Naive B cell (primary cell): Measurements from ENCODE around the gene FBXO38. TPM values are rescaled to one million over a fixed set of nuclear protein-coding genes. Genes with fewer than 3 reads are reported as not detected.

Source experiments
- ATAC-seq, 2 donors: fragments of 150-1000 bp; cut with Tn5 transposase; 2 replicates each; pipeline ENCODE4 v1.10.0; 2021; ENCODE audit warnings: low read depth in 2 of 2, mild to moderate bottlenecking in 2 of 2, moderate library complexity in 2 of 2
- DNase-seq: peaks from one replicate; pipeline ENCODE4 v3.0.0; 2022
- H3K27ac Mint-ChIP-seq, 6 donors: one replicate each; pipeline ENCODE4 v1.8.0; 2020 to 2022; ENCODE audit warnings: mild to moderate bottlenecking in 6 of 6, mixed read lengths in 6 of 6, moderate library complexity in 5 of 6, inconsistent platforms in 2 of 6
- H3K27me3 Mint-ChIP-seq, 3 donors: one replicate each; pipeline ENCODE4 v1.8.0; 2021 to 2022; ENCODE audit warnings: mixed read lengths in 3 of 3, mild to moderate bottlenecking in 1 of 3
- H3K36me3 Mint-ChIP-seq, 2 donors: one replicate each; pipeline ENCODE4 v1.8.0; 2020 to 2022; ENCODE audit warnings: mixed read lengths in 2 of 2, inconsistent platforms in 1 of 2, mild to moderate bottlenecking in 1 of 2
- H3K4me1 Mint-ChIP-seq, 3 donors: one replicate each; pipeline ENCODE4 v1.8.0; 2020 to 2022; ENCODE audit warnings: mixed read lengths in 3 of 3, inconsistent platforms in 1 of 3, mild to moderate bottlenecking in 1 of 3, moderate library complexity in 1 of 3
- H3K4me3 Mint-ChIP-seq, 8 donors: one replicate each; pipeline ENCODE4 v1.8.0; 2020 to 2022; ENCODE audit warnings: mild to moderate bottlenecking in 8 of 8, mixed read lengths in 8 of 8, moderate library complexity in 8 of 8, inconsistent platforms in 2 of 8
- H3K9me3 Mint-ChIP-seq, 7 donors: one replicate each; pipeline ENCODE4 v1.8.0; 2020 to 2022; ENCODE audit warnings: mixed read lengths in 7 of 7, mild to moderate bottlenecking in 5 of 7, inconsistent platforms in 2 of 7, moderate library complexity in 1 of 7
- polyA plus RNA-seq, 6 donors: library from polyadenylated mRNA; unstranded; fragments of 300-500 nt; fragmentation: Illumina TruSeq; gene quantifications; one replicate each; pipeline ENCODE4 v1.2.3, GENCODE V29; 2021; ENCODE audit warnings: low read depth in 6 of 6

Gene FBXO38, protein sequence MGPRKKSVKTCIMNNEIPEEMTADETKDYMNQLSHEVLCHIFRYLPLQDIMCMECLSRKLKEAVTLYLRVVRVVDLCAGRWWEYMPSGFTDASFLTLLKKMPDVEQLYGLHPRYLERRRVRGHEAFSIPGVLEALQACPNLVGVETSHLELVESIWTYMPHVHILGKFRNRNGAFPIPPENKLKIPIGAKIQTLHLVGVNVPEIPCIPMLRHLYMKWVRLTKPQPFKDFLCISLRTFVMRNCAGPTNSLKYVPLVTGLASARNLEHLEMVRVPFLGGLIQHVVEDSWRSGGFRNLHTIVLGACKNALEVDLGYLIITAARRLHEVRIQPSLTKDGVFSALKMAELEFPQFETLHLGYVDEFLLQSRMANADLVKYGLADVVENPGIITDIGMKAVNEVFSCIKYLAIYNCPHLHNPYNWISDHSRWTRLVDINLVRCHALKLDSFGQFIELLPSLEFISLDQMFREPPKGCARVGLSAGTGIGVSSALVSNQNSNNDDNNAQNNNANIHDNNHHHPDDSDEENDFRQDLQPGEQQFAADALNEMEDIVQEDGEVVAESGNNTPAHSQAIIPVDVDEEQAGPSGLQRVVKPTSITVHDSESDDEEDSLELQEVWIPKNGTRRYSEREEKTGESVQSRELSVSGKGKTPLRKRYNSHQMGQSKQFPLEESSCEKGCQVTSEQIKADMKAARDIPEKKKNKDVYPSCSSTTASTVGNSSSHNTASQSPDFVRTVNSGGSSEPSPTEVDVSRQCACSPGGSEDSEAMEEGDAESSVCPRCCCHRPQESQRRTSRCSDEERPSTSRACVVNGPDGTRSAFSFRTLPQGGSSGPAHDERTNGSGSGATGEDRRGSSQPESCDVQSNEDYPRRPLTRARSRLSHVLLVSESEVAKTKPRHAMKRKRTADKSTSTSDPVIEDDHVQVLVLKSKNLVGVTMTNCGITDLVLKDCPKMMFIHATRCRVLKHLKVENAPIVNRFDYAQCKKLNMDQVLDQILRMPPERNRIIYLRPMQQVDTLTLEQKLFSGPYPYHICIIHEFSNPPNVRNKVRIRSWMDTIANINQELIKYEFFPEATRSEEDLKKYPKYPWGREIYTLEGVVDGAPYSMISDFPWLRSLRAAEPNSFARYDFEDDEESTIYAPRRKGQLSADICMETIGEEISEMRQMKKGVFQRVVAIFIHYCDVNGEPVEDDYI
- 10 to 100 TPM in 5 of 6 donors, 1 to 10 TPM in 1; 6.6 to 22.8 (median 19.2) TPM for polyA plus RNA-seq

DNA sequence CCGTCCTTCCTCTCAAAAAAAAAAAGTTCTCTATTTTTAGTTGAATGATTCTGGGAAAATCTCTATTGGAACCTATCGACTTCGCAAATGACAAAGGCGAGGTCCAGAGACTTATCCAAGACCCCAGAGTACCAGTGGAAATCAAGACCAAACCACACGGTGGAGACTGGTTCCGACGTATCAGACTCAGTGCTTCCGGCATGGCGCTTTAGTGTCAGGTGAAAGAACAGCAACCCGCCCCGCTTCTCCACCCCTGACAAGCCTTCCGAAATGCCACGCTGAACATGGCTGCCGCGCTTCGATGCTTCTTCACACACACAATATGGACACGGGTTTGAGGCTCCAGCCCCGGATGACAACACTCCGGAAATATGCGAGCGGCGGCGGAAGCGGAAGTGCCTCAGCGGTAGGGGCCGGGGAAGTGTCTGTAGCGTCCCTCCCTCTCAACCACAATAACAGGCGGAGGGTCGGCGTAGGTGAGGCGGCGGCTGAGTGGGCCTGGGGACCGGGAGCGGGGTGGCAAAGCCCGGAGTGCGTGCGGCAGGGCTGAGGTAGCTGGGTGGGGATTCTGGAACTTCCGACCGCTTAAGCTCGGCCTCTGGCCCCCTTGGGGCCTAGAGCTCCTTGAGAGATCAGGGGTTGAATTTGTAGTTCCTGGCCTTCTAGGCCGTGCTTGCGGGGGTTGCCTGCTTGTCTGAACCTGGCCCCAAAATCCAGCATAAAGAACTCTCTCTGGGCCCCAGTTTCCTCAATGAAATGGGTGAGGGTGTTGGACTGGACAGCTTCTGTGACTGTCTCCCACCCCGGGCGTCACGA is at the start of gene FBXO38:
Gene FBXO38 (plus strand): TSS at position 395 of the 816 bp plus-strand sequence. CDS start 10,819 bp downstream, outside the sequence.
- peaks cover 38 to 46% (median 41%) of the 10 kb centered on the region in 3 donors for H3K4me1 Mint-ChIP-seq
- H3K4me3 Mint-ChIP-seq = peak within 1 kb of the TSS; percentile 77 to 98 (median 94)
- H3K9me3 Mint-ChIP-seq = peaks cover 0 to 3% (median 0%) of the 10 kb centered on the region in 7 donors
- peak within 1 kb of the TSS; percentile 94 to 99 (median 99) for H3K27ac Mint-ChIP-seq
- ATAC-seq (peak; percentile 92), DNase-seq (peak; percentile 97)
- H3K36me3 Mint-ChIP-seq = no peaks in the 10 kb centered on the region
- H3K27me3 Mint-ChIP-seq = no peaks in the 10 kb centered on the region

DNA sequence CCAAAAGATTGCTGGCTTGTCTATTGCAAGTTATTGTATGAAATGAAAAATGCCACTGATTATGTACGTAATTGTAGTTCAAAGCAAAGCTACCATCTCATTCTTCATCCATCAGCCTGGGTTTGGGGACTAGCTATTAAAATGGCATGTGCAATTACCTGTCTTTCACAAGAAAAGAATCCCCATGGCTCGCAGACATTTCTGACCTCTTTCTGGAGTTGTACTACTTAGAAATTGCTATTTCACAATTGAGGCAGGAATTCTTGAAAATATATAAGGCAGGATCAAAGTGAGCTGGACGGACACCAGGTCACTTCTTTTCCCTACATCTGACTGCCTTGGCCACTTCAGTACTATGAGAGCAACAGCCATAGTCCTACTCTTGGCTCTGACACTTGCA is 48.5 kb upstream of the FBXO38 start, which contains the start of gene SPINK9:
Gene SPINK9 (plus strand): TSS at position 301 of the 400 bp plus-strand sequence. CDS start 55 bp downstream, at position 356.
- peaks cover 7 to 14% of the 10 kb centered on the region in 2 donors for H3K36me3 Mint-ChIP-seq
- DNase-seq (no peak), ATAC-seq (no peak)
- no peak within 1 kb of the TSS for H3K4me3 Mint-ChIP-seq
- H3K4me1 Mint-ChIP-seq = no peaks in the 10 kb centered on the region
- peaks cover 0 to 5% (median 0%) of the 10 kb centered on the region in 3 donors for H3K27me3 Mint-ChIP-seq
- no peak within 1 kb of the TSS for H3K27ac Mint-ChIP-seq
- H3K9me3 Mint-ChIP-seq = peaks cover 4 to 17% (median 8%) of the 10 kb centered on the region in 7 donors

DNA sequence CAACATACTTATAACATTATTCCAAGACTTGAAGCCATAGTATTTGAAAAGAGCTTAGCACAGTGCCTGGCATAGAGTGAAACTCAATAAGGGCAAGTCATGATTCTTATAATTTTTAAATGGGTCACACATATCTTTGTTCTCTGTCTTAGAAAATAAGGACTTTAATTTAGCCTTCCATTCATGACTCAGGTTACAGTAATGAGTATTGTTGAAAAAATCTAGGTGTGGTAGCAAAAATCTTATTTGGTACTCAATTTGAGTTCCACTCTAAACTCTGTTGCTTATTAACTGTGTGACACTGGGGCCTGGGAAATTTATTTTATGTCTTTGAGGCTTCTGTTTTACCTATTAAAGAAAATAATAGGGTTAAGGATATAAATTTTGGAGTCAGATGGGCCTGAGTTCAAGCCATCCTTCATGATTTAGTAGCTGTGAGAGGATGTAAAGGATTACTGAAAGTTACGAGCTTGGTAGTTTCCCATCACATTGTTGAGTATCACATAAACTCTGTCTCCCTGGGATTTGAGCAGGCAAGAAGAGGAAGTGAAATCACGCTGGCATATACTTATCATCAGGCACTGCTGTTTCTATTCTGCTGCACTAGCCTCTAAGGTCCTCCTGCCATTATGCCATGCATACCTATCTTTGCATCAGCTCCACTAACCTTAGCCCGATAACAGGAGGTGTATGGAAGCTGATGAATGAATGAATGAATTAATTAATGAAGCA is 46.9 kb upstream of the FBXO38 start:
- Mint-ChIP-seq H3K4me3 (no peak overlapping the region), H3K9me3 (peaks cover 0 to 6% (median 0%) of the 10 kb centered on the region in 7 donors), H3K4me1 (no peaks in the 10 kb centered on the region), H3K27me3 (no peaks in the 10 kb centered on the region), H3K36me3 (peaks cover 2 to 14% of the 10 kb centered on the region in 2 donors), H3K27ac (no peak overlapping the region)
- ATAC-seq = peak; percentile 35 to 49
- DNase-seq = no peak

DNA sequence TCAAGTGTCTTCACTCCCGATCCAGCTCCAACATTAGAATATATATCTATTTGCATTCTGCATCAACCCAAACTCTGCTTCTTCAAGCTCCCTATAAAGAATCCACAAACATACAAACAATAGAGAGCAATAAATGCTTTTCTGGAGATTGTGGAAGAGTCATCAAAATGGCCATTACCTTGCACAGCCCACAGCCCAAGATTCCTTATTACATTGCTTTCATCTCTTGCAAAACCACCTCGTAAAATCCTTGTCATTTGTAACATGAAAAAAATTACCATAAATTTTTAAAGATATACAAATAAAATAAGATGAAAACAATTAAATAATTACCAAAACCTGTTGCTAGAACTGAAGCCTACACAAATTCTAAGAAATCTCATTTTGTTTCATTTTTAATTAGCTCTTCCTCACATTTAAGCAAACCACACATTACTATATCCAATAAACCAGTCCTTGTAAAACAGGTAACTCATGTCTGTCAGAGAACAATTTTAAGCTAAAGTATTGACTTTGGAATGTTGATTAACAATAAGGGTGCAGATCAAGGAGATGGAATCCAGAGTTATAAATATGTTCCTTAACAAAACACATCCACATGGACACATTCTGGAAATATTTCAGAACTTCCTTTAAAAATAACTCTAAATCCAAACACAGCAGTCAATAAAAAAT is 41.2 kb upstream of the FBXO38 start:
- H3K36me3 Mint-ChIP-seq = peaks cover 4 to 13% of the 10 kb centered on the region in 2 donors
- ATAC-seq (no peak), DNase-seq (no peak)
- no peaks in the 10 kb centered on the region for H3K4me1 Mint-ChIP-seq
- no peak overlapping the region for H3K4me3 Mint-ChIP-seq
- H3K27me3 Mint-ChIP-seq = no peaks in the 10 kb centered on the region
- no peak overlapping the region for H3K27ac Mint-ChIP-seq
- H3K9me3 Mint-ChIP-seq = peaks cover 0 to 2% (median 0%) of the 10 kb centered on the region in 7 donors

DNA sequence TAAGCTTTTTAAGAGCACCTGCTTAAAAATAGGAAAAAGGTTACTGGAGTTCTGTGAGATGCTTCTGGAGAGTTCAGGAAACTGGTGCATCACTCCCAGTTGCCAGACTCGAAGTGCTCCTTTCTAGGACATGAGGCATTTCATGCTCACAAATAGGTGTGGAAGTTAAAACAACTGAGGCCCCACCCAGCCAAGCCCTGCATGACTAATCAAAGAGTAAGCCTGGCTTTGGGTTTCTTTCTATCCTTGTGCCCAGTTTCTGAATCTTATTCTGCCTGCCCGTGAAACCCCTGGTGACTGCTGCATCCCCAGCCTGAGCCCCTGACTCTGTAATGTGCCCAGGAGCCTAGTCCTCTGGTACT is 40.7 kb upstream of the FBXO38 start:
- no peaks in the 10 kb centered on the region for H3K4me1 Mint-ChIP-seq
- no peak overlapping the region for H3K4me3 Mint-ChIP-seq
- H3K9me3 Mint-ChIP-seq = peaks cover 0 to 2% (median 0%) of the 10 kb centered on the region in 7 donors
- peaks cover 4 to 13% of the 10 kb centered on the region in 2 donors for H3K36me3 Mint-ChIP-seq
- H3K27me3 Mint-ChIP-seq = no peaks in the 10 kb centered on the region
- H3K27ac Mint-ChIP-seq = no peak overlapping the region
- no peak for ATAC-seq
- DNase-seq = no peak

DNA sequence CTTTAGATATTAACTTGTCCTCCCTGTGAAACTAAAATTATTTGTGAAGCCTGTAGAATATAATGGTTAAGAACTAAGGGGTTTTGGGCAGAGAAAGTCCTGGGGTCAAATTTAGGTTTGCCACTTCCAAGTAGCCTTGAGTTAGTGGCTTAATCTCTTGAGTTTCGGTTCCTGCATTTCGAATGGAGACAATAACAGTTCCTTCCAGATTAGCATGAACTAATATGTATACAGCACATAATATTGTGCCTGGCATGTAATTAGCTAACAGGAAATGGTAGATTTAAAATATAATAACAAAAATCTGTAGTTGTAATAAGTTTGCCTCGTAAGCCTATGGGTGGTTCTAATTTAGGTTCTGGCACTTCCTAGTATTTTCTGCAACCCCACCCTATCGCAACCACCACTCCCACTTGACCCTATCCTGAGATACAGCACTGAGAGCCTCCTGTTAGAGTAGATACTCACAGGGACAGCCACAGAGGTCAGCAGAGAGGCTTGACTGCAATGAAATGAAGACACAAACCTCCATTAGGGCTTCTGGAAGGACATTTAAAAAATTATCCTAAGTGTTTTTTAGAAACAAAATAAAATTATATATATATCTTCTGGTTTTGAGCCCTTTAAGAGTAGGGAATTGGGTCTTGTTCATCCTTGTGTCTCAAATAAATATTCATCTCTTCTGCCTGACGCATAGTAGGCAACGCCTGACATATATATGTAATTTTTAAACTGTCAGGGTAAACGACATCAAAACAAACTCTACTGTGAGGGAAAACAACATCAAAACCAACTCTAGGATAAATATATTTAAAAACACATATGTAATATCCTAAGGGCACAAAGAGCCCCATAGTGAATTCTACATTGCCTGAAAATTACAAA is 39.9 kb upstream of the FBXO38 start:
- no peak overlapping the region for H3K4me3 Mint-ChIP-seq
- peaks cover 0 to 2% (median 0%) of the 10 kb centered on the region in 7 donors for H3K9me3 Mint-ChIP-seq
- H3K27ac Mint-ChIP-seq = peak overlapping the region in 1 of 6 donors; percentile 30
- peaks cover 4 to 13% of the 10 kb centered on the region in 2 donors for H3K36me3 Mint-ChIP-seq
- ATAC-seq (no peak), DNase-seq (no peak)
- H3K4me1 Mint-ChIP-seq = no peaks in the 10 kb centered on the region
- no peaks in the 10 kb centered on the region for H3K27me3 Mint-ChIP-seq

DNA sequence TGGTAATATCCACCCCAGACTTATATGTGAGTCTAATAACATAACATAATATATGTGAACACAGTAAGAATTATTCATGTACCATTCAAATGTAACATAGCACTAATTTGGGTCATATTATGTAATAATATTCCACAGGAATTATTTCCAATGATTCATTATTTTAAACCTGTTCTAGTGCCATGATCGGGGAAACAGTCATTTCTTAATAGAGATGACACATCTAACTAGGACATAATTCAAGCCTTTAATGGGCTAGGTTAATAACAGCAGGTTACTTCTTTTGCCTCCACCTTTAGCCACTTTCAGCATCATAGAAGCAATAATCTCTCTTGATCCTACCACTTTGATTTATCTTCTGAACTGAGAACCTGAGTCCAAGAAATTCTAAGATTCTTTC is 36.1 kb upstream of the FBXO38 start:
- Mint-ChIP-seq H3K9me3 (peaks cover 0 to 5% (median 0%) of the 10 kb centered on the region in 7 donors), H3K4me3 (no peak overlapping the region), H3K36me3 (no peaks in the 10 kb centered on the region), H3K4me1 (no peaks in the 10 kb centered on the region), H3K27me3 (no peaks in the 10 kb centered on the region), H3K27ac (no peak overlapping the region)
- no peak for DNase-seq
- ATAC-seq = no peak

DNA sequence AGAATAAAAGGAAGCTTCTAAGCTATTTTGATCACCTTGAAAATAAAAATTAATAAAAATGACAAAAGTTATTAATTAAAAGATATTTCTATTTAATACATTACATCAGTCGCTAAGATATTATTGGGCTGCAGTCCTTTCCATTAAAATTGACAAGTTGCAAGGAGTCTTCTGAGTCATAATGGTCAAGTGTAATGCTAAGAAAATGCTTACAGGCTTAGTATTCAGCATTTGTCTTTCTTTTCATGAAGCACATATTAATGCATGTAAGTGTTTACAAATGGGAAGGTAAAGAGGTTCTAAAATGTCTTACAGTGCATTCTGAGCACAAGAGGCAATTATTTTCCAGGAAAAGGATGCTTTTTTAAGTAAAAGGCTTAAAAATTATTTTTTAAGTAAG is 31.1 kb upstream of the FBXO38 start:
- no peak for ATAC-seq
- H3K9me3 Mint-ChIP-seq = peaks cover 0 to 5% (median 0%) of the 10 kb centered on the region in 7 donors
- H3K27me3 Mint-ChIP-seq = no peaks in the 10 kb centered on the region
- H3K36me3 Mint-ChIP-seq = no peaks in the 10 kb centered on the region
- DNase-seq = no peak
- no peak overlapping the region for H3K4me3 Mint-ChIP-seq
- H3K27ac Mint-ChIP-seq = no peak overlapping the region
- no peaks in the 10 kb centered on the region for H3K4me1 Mint-ChIP-seq

DNA sequence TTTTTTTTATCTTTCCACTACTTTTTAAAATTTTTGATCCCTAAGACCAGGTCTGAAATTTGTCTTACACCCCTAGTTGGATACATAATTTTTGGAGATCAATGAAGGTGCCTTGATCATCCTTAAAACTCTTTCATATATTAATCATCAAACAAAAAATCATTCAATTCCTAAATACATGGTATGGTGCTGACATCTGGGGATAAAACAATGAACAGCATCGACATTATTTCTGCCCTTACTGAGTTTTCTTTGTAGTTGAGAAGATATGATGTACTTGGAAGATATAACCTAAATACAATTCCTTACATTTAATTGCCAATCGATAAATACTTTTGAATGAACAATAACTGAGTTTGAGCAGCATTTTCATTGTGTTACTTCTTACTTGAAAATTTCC is 30.1 kb upstream of the FBXO38 start:
- Mint-ChIP-seq H3K36me3 (no peaks in the 10 kb centered on the region), H3K4me3 (no peak overlapping the region), H3K27me3 (no peaks in the 10 kb centered on the region), H3K27ac (no peak overlapping the region), H3K9me3 (peaks cover 0 to 5% (median 0%) of the 10 kb centered on the region in 7 donors), H3K4me1 (no peaks in the 10 kb centered on the region)
- DNase-seq = no peak
- ATAC-seq = no peak

DNA sequence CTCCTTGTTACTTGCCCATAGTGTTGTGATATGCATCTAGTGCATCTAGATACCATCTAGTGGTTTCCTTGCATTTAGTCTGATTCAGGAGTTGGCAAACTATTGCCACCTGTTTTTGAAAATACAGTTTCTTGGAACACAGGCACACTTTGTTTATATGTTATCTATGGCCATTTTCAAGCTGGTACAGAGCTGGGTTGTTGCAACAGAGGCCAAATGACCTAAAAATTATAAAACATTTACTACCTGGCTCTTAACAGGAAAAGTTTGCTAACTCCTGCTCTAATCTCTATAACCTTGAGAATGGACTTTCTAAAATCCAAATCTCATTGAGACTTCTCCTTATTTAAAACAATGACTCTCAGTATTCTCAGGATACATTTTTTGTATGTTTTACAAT is 19.4 kb upstream of the FBXO38 start:
- Mint-ChIP-seq H3K27me3 (peaks cover 0 to 10% (median 5%) of the 10 kb centered on the region in 3 donors), H3K9me3 (peaks cover 3 to 21% (median 15%) of the 10 kb centered on the region in 7 donors), H3K4me1 (no peaks in the 10 kb centered on the region), H3K27ac (peak overlapping the region in 1 of 6 donors; percentile 65), H3K4me3 (no peak overlapping the region), H3K36me3 (peaks cover 0 to 5% of the 10 kb centered on the region in 2 donors)
- no peak for DNase-seq
- no peak for ATAC-seq

DNA sequence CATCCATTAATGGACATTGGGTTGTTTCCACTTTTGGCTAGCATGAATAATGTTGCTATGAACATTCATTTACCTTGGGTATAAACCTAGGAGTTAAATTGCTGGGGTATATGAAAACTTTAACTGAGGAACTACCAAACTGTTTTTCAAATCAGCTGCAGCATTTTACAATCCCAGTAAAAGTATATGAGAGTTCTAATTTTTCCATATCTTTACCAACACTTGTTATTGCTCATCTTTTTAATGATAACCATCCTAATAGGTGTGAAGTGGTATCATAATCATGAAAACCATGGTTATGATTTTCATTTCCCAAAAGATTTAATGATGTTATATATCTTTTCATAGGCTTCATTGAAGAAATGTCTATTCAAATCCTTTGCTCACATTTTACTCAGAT is 15.5 kb upstream of the FBXO38 start:
- peaks cover 0 to 15% (median 9%) of the 10 kb centered on the region in 3 donors for H3K27me3 Mint-ChIP-seq
- ATAC-seq (no peak), DNase-seq (no peak)
- no peaks in the 10 kb centered on the region for H3K4me1 Mint-ChIP-seq
- H3K36me3 Mint-ChIP-seq = peaks cover 7 to 15% of the 10 kb centered on the region in 2 donors
- H3K27ac Mint-ChIP-seq = no peak overlapping the region
- H3K9me3 Mint-ChIP-seq = peaks cover 6 to 22% (median 15%) of the 10 kb centered on the region in 7 donors
- H3K4me3 Mint-ChIP-seq = no peak overlapping the region
